LHCN-M2 (cell line): ENCODE results near the gene HSDL1. TPM values are rescaled to one million over a fixed set of nuclear protein-coding genes. Genes with fewer than 3 reads are reported as not detected.

Source experiments
- DNase-seq: peaks from one replicate; pipeline ENCODE4 v3.0.0-alpha.2; 2012; ENCODE audit warnings: low read depth
- polyA plus RNA-seq: library from polyadenylated mRNA; unstranded; fragments of >200 nt; gene quantifications from one replicate; pipeline ENCODE4 v1.2.1, GENCODE V29; 2012; ENCODE audit warnings: missing spikeins
- total RNA-seq: library from RNA; depleted of rRNA; stranded (reverse); fragments of >200 nt; gene quantifications from 2 replicates; pipeline ENCODE4 v1.2.3, GENCODE V29; 2014; rRNA removed

The HSDL1 gene
- 34.4 and 36.3 TPM in 2 replicates for total RNA-seq
- polyA plus RNA-seq: 13.2 TPM

DNA sequence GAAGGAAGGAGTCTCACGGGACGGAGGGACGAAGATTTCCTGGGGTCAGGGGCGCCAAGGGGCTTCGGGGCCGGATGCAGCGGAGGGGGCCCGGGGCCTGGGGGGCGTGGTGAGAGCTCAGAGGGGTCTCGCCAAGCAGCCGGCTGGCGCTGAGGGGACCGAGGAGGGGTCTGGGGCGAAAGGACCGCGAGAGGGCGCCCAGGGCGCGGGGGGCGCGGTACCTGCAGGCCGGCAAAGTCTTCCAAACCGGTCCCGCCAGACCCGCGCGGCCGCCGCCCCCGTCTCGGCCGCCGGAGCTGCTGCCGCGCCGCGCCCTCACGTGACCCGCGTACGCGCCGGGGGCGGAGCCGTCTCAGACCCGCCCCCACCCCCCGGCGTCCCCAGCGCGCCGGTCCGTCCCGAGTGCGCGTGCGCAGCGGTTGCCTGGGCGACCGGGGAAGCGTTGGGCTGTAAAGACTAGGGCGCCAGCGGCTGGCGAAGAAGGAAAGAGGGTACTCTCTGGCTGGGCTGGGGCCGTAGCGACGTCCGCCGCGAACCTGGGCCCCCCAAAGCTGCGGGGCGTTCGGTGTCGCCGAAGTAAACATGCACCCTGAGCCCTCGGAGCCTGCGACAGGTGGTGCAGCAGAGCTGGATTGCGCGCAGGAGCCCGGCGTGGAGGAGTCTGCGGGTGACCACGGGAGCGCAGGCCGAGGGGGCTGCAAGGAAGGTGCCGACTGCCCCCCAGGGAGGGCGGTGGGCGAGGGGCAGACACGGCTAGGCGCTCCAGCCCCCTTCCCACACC is at the start of gene HSDL1, which contains the start of gene DNAAF1:
Gene HSDL1, minus strand, starts transcription at position 319 of the 781 bp plus-strand sequence. CDS start 13,856 bp downstream, outside the sequence.
Gene DNAAF1, plus strand, starts transcription at position 450 of the 781 bp plus-strand sequence. Its CDS starts 133 bp downstream, at position 583.
- peak; percentile 78 for DNase-seq

DNA sequence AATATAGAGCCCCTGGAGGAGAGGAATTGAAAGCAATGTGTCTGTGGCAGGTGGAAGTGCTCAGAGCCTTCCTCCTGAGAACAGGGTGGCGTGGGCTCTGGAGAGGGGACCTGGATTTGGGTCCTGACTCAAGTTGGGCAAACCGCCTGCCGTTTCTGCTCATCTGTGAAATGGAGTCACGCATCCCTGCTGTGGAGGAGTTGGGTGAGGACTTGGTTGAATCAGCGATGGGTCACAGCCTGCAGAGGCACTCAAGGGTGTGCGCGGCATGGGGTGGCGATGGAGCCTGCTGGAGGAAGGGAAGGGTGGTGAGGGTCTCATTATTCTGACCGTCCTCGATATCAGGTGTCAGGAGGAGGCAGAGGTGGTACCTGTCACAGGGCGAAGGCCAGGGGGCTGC is 49.0 kb upstream of the HSDL1 start:
- DNase-seq: no peak

DNA sequence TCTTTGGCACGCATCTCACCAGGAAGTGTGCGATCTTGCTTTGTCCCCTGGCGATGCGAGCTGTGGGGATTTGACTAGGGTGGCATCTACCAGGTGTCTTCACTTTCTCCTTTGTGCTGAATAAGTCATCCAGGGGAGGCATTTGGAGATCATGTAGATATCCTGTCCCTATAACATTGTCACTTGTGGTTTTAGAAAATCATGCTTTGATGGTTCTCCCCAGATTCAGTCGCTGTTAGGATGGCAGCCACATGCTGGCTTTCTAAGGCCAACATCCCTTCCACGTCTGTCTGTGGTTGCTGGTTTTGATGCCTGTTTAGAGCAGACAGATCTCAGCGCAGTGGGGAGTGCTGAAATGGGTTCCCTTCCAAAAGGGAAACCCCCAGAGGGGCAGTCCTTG is 48.5 kb upstream of the HSDL1 start:
- DNase-seq: no peak

DNA sequence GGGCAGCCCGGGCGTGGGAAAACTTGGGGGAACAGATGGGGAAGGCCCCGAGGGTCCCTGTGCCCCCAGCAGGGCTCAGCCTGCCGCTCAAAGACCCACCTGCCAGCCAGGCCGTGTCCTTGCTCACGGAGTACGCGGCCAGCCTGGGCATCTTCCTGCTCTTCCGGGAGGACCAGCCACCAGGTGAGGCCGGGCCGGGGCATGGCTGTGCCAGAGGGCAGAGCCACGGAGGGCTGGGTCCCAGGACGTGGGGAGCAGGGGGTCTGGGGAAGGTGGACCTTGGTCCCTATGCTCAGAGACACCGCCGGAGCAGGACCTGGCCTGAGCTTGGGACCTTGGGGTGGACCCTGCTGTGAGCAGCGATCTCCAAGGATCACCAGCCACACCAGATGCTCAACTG is 46.5 kb upstream of the HSDL1 start:
- DNase-seq: no peak

DNA sequence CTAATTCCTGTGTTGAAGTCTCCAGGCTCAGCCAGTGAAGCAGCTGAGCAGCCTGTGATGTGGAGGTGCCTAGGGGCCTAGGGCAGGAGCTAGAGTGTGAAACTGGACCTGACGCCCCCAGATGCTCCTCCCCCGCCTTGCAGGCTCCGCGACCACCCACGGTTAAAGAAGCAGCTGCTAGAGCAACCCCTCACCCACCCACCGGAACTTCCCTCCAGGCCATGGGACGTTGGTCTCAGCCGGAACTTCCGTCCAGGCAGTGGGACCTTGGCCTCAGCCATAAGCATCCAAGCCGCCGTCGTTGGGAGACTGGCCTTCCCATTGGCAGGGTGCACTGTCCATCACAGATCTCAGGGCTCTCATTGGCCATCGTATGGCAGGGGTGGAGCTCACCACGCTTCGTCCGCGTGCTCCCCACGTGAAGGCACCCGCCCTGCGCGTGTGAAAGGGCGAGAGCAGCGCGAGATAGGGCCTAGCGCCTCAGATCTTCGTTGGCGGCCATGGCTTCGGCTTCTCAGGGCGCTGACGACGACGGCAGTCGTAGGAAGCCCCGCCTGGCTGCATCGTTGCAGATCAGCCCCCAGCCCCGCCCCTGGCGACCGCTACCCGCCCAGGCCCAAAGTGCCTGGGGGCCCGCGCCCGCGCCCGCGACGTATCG is 45.9 kb upstream of the HSDL1 start, which contains the start of gene ADAD2:
Gene ADAD2, plus strand, starts transcription at position 427 of the 658 bp plus-strand sequence. Its CDS starts 74 bp downstream, at position 501.
- no peak for DNase-seq

DNA sequence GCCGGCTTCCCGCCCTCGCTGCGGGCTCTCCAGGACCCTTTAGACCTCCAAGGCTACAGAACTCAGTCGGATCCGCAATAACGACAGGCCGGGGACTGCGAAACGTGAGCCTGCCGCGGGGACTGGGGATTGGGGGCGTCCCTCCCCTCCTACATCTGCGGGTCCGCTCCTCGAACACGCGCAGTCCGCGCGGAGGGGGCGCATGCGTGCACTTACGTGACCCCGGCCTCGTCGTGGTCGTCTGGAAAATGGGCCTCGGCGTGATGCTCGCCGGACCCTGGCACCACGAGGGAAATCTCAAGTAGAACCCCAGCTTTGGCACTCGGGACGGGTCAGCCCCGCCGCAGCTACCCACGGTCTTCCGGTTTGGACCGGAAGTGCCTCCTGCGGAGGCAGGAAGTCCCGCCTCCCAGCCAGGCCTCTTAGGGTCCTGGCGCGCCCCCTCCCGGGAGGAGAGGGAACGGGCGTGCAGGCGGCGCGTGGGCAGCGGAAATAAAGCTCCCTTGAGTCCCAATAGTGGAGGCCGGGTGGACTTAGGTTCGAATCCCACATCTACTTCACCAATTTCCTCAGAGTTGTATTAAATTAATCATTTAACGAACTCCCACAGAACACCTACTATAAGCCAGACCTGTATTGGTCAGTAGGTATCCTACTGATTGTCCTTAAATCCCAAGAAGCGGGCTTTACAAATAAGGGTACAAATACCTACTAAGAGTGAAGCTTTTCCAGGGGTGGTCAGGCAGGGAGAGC is 41.9 kb upstream of the HSDL1 start, which contains the start of gene TAF1C:
Gene TAF1C, minus strand, starts transcription at position 373 of the 753 bp plus-strand sequence. CDS start 2,069 bp downstream, outside the sequence.
- peak; percentile 92 for DNase-seq

DNA sequence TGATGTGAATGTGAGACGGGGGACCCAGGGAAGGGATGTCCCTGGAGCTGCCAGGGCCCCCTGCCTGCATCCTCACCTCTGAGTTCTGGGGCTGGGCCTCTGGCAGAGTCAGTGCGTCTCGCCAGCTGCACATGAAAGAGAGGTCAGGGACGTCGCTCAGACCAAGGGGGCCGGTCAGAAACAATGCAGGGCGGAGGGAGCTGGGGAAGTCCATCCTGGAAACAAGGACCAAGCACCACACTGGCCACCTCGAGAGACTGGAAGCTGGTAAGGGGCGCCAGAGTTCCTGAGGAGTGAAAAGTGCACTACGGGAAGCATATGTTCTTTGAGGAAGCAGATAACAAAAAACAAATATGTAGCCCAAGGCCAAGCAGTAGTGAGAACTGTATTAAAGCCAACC is 39.8 kb upstream of the HSDL1 start:
- no peak for DNase-seq

DNA sequence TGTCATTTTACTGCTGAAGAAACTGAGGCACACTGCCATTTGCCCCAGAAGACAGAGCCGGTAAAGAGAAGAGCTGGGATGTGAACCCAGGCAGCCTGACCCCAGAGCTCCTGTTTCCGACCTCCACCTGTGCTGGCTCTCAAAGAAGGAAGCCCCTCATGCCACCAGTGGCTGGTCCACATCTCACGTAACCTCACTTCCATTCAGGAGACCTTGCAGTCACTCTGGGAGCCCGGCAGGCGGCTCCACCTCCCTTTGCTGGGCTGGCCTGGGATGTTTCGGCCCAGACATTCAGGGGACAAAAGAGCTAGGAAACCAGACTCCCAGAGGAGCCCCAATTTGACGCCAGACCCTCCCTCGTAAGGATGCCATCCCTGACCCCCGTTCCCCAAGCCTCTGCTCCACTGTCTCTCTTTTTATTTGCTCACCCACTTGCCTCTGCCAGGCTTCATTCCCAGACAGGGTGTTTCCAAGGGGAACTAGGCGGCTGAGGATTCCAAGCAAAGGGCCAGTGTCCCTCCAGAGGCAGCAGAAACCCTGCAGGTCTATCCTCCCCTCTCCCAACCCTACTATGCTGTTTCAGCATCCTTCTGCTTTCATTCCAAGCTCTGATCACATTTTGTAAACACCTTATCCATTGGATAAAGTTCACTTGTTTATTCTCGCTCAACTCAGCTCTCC is 39.1 kb upstream of the HSDL1 start:
- DNase-seq: no peak

DNA sequence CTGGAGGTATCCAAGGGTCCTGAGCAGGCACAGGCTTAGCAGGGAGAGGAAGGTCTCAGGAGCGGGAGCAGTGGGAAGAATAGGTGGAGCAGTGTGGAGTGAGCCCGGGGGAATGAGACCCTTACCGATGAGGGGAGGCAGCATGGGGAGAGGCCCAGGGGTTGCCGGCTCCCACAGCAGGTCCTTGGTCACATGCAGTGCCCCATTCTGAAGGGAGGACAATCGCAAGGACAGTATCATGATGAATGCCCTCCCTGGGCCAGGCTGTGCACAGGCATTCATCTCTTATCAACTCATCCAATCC is 38.5 kb upstream of the HSDL1 start:
- no peak for DNase-seq

DNA sequence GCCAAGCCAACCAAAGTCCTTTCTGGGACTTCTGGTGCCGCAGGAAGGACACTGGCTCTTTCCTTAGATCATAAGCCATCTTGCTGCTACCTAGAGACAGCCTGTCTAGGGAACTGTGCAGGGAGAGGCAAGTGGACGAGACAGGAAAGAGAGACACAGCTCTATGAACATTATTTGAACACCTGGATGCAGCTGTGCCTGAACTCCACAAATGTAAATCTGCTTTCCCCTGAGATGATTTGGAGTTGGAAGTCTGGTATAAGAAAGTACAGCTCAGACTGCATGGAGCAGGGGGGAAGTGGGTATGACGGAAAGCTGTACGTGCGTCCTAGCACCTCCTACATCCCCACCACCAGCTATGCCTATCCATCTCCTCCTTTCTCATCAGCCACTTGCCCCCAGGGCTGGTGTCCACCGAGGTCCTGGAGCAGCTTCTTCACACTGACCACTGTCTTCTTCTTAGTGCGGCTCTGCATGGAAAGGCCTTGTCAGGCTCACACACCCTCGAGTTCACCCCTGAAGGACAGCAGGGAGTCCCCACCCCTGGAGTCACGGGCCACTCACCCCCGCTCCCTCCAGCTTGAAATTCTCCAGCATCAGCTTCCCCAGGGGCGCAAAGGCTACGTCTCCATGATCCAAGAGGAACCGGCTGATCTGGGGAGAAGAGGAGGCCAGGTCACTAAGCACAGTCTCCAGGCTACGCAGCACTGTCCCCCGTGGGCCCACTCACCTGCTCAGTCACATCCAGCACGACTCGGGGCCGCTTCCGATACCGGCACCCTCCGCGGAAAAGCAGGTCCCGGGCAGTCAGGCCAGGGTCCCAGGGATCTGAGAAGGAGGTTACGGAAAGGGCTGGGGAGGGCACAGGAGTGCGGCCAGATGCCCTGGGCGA is 37.9 kb upstream of the HSDL1 start:
- no peak for DNase-seq

DNA sequence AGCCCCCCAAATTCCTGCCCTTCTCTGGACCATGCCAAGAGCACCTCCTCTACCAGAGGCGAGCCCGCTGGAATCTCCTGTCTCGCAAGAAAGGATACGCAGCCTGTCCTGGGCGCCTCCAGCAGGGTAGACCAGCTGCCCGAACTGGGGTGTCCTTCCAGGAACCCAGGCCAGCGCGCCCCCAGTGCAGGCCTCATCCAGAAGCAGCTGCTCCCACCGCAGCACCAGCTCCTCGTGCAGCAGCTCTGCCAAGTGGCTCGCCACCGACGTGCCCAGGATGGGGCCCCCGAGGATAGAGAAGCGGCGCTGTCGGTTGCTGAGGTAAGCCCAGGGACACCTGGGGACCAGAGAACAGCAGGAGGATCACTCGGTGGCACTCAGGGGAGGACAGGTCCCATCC is 37.1 kb upstream of the HSDL1 start:
- DNase-seq: no peak

DNA sequence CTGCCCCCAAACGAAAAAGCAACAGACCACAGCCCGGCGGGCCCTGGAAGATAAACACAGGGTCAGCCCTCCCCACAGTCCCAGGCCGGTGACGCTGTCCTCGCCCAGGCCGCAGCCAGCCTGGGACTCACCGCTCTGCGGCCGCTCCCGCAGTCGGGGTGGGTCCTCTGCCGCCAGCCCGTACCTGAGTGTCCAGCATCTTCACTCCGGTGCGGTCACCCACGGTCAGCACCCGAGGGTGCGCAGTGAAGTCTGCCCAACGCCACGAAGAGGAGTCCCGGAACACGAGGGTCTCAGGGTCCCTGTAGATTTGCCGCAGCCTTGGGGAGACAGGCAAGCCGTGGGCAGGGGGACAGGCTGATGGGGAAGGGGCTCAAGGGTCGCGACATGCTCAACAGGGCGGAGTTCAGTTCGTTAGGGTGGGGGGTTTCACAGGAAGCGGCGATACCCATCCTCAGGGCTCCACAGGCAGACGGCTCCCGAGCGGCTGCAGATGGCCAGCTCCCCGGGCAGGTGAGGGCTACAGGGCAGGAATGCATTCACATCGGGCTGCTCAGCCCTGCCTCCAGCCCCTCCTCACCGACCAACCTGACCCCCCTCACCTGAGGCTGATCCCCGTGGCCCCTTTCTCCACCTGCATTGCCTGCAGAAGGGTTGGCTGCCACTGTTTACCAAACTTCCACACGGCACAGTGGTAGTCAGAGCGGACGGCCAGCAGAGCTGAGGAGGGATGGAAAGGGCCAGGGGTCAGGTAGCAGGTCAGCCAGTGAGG is 36.4 kb upstream of the HSDL1 start:
- DNase-seq: no peak

DNA sequence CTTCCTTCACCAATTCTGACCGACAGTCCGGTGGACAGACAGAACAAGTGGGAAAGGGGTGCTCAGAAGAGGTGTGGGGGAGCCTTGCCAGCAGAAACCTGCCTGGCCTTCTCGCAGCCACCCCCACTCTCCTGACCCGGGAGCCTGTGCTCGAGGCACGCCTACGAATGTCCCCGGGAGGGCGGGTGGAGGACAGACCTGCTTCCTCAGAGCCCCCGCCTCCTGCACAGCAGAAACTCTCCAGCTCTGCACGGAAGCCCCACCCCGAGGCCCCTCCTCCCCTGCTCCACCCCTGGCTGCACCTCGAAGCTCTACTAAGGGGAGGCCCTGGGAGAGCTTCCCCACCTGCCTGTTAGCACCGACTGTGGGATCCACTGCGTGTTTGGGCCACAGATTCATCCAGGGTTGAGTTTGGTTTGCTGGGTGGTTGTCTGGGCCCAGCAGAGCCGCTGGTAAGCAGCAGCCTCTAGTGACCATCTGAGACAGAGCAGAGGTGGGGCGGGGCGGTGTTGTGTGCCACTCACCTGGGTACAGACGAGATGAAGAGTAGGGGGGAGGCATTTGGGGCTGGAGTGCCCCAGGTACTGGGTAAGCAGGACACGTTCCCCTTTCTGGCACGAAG is 35.7 kb upstream of the HSDL1 start:
- no peak for DNase-seq

DNA sequence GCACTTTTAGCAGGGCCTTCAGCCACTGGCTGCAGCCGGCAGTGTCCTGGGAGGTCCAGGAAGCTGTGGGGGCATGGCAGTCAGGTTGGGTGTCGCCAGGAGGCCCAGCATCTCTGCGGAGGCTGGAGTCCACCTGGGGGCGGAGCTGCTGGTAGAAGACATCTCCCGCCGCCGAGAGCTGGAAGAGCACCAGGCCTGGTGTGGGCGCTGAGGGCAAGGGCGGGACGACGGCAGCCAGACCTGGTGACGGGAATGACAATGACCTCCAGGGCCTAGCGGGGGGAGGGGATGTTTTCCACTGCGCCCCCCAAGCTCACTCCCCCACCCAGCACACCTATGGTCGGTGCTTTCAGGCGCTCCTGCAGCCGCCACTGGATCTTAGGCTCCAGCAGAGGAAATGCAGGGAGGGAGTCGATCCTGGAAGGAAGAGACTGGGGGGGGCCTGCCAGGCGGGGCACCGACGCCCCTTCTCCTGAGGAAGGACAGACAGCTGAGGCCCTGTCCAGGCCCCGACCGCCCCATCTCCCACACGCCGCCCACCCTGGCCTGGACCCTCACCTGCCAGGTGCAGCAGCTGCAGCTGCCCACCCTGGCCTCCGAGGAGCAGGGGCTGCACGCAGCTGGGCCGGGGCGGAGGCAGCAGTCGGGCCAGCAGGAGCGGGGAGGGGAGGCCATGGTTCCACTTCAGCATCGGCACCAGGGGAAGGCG is 34.8 kb upstream of the HSDL1 start:
- no peak for DNase-seq

DNA sequence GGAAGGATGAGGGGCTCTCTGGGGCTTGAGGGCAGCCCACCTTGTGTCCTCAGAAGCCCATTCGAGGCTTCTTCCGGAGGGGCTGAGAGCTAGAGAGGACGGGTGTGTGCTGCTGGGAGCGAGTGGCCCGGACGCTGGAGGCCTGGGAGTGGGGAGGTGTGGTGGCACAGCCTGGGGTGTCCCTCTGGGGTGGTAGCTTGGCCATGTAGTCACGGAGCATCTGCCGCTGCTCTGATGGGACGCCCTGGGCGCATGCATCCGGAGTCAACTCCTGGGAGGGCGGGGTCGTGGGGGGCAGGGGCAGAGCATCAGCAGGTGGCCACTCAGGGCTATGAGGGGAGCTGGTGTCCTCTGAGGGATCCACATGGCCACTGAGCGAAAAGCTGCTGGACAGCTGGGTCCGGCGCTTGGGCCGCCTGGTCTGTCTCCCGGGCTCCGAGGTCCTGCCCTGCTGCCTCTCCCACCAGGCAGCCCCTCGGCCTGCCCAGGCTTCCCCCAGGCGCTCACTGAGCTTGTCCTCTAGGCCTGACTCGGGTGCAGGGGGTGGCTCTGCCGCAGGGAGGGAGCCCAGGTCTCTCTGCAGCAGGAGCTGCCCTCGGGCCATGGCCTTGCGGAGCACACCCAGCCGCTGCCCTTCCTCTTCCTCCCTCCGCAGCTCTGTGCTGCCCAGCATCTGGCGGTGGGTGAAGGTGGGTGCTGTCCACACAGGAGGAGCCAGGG is 34.1 kb upstream of the HSDL1 start:
- no peak for DNase-seq

DNA sequence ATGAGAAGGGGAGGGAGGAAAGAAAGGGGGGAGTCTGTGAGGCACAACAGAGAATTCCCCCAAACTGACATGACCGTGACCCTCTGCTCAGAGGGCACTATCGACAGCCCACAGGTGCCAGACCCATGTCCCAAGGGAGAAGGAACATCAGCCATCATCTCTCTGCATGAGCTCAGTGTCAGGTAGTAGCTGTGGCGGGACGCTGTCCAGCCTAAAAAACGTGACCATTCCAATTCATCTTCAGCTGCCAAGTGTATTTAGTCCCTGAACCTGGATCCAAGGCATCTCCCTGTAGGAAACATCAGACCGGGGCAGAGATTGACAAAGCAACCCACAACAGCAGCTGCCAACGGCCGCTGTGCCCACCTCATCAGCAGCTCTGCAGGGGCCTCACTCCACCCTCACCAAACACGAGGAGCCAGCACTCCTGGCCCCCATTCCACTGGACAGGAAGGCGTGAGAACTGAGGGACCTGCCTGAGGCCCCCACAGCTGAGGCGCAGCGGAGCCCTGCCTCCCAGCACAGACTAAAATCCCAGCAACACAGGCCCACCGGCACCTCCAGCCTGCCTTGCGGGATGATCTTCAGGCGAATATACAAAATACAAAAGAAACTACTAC is 33.3 kb upstream of the HSDL1 start:
- no peak for DNase-seq

DNA sequence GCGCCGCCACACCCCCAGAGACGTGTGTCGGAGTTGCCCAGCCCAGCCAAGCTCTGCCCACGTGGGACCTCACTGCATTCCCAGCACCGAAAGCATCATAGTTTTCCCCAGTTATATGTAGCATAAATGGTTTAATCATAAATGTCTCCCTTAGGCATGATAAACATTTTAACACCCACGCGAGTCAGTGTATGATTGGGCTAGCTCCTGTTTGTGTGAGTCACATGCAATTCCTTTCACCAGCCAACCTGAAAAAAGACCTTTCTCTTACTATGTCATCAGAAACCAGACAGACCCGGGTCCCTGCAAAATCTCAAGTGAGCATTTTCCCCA is 32.7 kb upstream of the HSDL1 start:
- peak; percentile 36 for DNase-seq
